Peyer's patch (tissue), 4 donors: ENCODE measurements around the gene EDC3. TPM values are rescaled to one million over a fixed set of nuclear protein-coding genes. Genes with fewer than 3 reads are reported as not detected.
A peak's percentile ranks its signal among the peaks of the same experiment; 100 is the strongest.

Source experiments
- DNase-seq, 3 donors: peaks; one replicate each; pipeline ENCODE4 v3.0.0-alpha.2; 2017 to 2019
- H3K27ac ChIP-seq, 4 donors: fragments of 200-600 bp; sonication (generic); one replicate each; pipeline ENCODE4 v1.5.1; 2016 to 2019
- H3K27me3 ChIP-seq, 2 donors: fragments of 200-600 bp; sonication (generic); one replicate each; pipeline ENCODE4 v1.5.1; 2019
- H3K36me3 ChIP-seq, 3 donors: fragments of 200-600 bp; sonication (generic); one replicate each; pipeline ENCODE4 v1.5.1; 2016 to 2019
- H3K4me1 ChIP-seq, 4 donors: fragments of 200-600 bp; sonication (generic); one replicate each; pipeline ENCODE4 v1.5.1; 2016 to 2019
- H3K4me3 ChIP-seq, 4 donors: fragments of 200-600 bp; sonication (generic); 1 replicate in 3 of 4; 2 replicates in 1 of 4; pipeline ENCODE4 v1.5.1; 2016 to 2019; ENCODE audit warnings: mild to moderate bottlenecking in 1 of 4
- H3K9me3 ChIP-seq, 4 donors: fragments of 200-600 bp; sonication (generic); one replicate each; pipeline ENCODE4 v1.5.1; 2016 to 2019; ENCODE audit warnings: mild to moderate bottlenecking in 1 of 4
- CTCF ChIP-seq, 6 experiments: fragments of 450-650 bp in 4 of 6; fragments of 200-600 bp in 2 of 6; sonication (generic) in 1 of 6; IDR thresholded peaks; one replicate each; pipeline ENCODE4 v1.5.1; 2017 to 2019; ENCODE audit warnings: antibody characterized with exemption in 6 of 6, mild to moderate bottlenecking in 3 of 6, moderate library complexity in 1 of 6
- POLR2A ChIP-seq, 2 donors: fragments of 450-650 bp; IDR thresholded peaks; one replicate each; pipeline ENCODE4 v1.5.1; 2017; ENCODE audit warnings: antibody characterized with exemption in 2 of 2, mild to moderate bottlenecking in 2 of 2, moderate library complexity in 2 of 2
- total RNA-seq, 4 donors: library from RNA; depleted of rRNA; stranded (reverse); fragments of >200 nt; gene quantifications; one replicate each; pipeline ENCODE4 v1.1.0, GENCODE V29; 2016

The EDC3 gene
- total RNA-seq, 4 donors from 2014 or later: 23.5 to 43.7 (median 32.2) TPM

- no peak overlapping the region for H3K27ac ChIP-seq
- H3K9me3 ChIP-seq: no peaks in the 10 kb centered on the region
- H3K4me1 ChIP-seq: peaks cover 0 to 2% (median under 1%) of the 10 kb centered on the region in 4 donors
- H3K36me3 ChIP-seq: peaks cover 0 to 84% (median 0%) of the 10 kb centered on the region in 3 donors
- no peaks in the 10 kb centered on the region for H3K27me3 ChIP-seq
- H3K4me3 ChIP-seq: no peak overlapping the region
- TF ChIP-seq CTCF (IDR thresholded peaks at IDR 0.05): no peak
- TF ChIP-seq POLR2A (IDR thresholded peaks at IDR 0.05): no peak
- no peak for DNase-seq
Observed at GRCh38 chr15:74636984-74637383, 58.8 kb downstream of the EDC3 start.

GRCh38 chr15:74635228-74635627, 60.6 kb downstream of the EDC3 start:
- no peaks in the 10 kb centered on the region for H3K27me3 ChIP-seq
- peaks cover 0 to 87% (median 0%) of the 10 kb centered on the region in 3 donors for H3K36me3 ChIP-seq
- no peak overlapping the region for H3K27ac ChIP-seq
- DNase-seq: peak; percentile 60 to 88 (median 78)
- TF ChIP-seq CTCF (IDR thresholded peaks at IDR 0.05) (peak; percentile 48 to 95 (median 89)), POLR2A (IDR thresholded peaks at IDR 0.05) (no peak)
- peaks cover 0 to 3% (median 0%) of the 10 kb centered on the region in 4 donors for H3K4me1 ChIP-seq
- H3K4me3 ChIP-seq: no peak overlapping the region
- H3K9me3 ChIP-seq: no peaks in the 10 kb centered on the region

- Histone ChIP-seq H3K9me3 (no peaks in the 10 kb centered on the region), H3K36me3 (peaks cover 0 to 89% (median 0%) of the 10 kb centered on the region in 3 donors)
- DNase-seq: no peak
Observed at GRCh38 chr15:74633781-74634180, 62.0 kb downstream of the EDC3 start.

GRCh38 chr15:74632601-74633000, 63.2 kb downstream of the EDC3 start:
- Histone ChIP-seq H3K27me3 (no peaks in the 10 kb centered on the region), H3K27ac (no peak overlapping the region), H3K4me3 (no peak overlapping the region), H3K9me3 (no peaks in the 10 kb centered on the region), H3K36me3 (peaks cover 0 to 92% (median 0%) of the 10 kb centered on the region in 3 donors), H3K4me1 (peaks cover 0 to 8% (median under 1%) of the 10 kb centered on the region in 4 donors)
- DNase-seq: no peak
- TF ChIP-seq CTCF (IDR thresholded peaks at IDR 0.05) (no peak), POLR2A (IDR thresholded peaks at IDR 0.05) (no peak)

More at GRCh38 chr15:74633781-74634180, 62.0 kb downstream of the EDC3 start:
- Histone ChIP-seq H3K4me3 (no peak overlapping the region), H3K4me1 (peaks cover 0 to 3% (median 0%) of the 10 kb centered on the region in 4 donors), H3K27me3 (no peaks in the 10 kb centered on the region), H3K27ac (no peak overlapping the region)
- TF ChIP-seq POLR2A (IDR thresholded peaks at IDR 0.05): no peak
- TF ChIP-seq CTCF (IDR thresholded peaks at IDR 0.05): no peak

- H3K4me1 ChIP-seq: peaks cover 0 to 13% (median 2%) of the 10 kb centered on the region in 4 donors
- H3K4me3 ChIP-seq: no peak overlapping the region
- no peaks in the 10 kb centered on the region for H3K9me3 ChIP-seq
- DNase-seq: peak; percentile 71 to 86 (median 76)
- peaks cover 0 to 92% (median 0%) of the 10 kb centered on the region in 3 donors for H3K36me3 ChIP-seq
- no peaks in the 10 kb centered on the region for H3K27me3 ChIP-seq
- H3K27ac ChIP-seq: no peak overlapping the region
- no peak for TF ChIP-seq POLR2A (IDR thresholded peaks at IDR 0.05)
- TF ChIP-seq CTCF (IDR thresholded peaks at IDR 0.05): peak; percentile 42 to 83 (median 70)
Observed at GRCh38 chr15:74631935-74632560, 63.8 kb downstream of the EDC3 start.
